Measurements from ENCODE around the gene CBY1. TPM values are rescaled to one million over a fixed set of nuclear protein-coding genes. Genes with fewer than 3 reads are reported as not detected.
A peak's percentile ranks its signal among the peaks of the same experiment; 100 is the strongest.
"Not testable (repeated sequence)": the region's sequence is repeated elsewhere in the genome, so short reads cannot be mapped to it uniquely, and the experiment has no call there.

Gene CBY1
- total RNA-seq (2012; rRNA removed): 11.1 and 16.0 TPM in 2 replicates

GRCh38 chr22:38656256-38657044 is at the start of gene CBY1, which contains the start of gene FAM227A:
Gene CBY1, plus strand, starts transcription at chr22:38656638. Its CDS starts 11,417 bp downstream, at chr22:38668055.
Gene FAM227A, minus strand, starts transcription at chr22:38656392. Its CDS starts 6,224 bp downstream, at chr22:38650168.
- H3K9ac ChIP-seq (ENCODE audit: low read depth, low read length): peak within 1 kb of the TSS; percentile 99
- H3K36me3 ChIP-seq (ENCODE audit: insufficient read depth, low read length): no peaks in the 10 kb centered on the region
- peak within 1 kb of the TSS; percentile 85 for H3K4me3 ChIP-seq (ENCODE audit: low read length)
- H3K9me3 ChIP-seq (replicated peaks; ENCODE audit: low read length): no peaks in the 10 kb centered on the region
- no peaks in the 10 kb centered on the region for H3K27me3 ChIP-seq (ENCODE audit: control insufficient read depth, insufficient read depth, low read length)
- peaks cover 11% of the 10 kb centered on the region for H3K4me1 ChIP-seq (ENCODE audit: control insufficient read depth, insufficient read depth, low read length)
- peak within 1 kb of the TSS; percentile 92 for H3K4me2 ChIP-seq (ENCODE audit: low read length)

- Histone ChIP-seq H3K9me3 (replicated peaks; ENCODE audit: low read length) (no peaks in the 10 kb centered on the region), H3K4me2 (ENCODE audit: low read length) (no peak overlapping the region), H3K4me3 (ENCODE audit: low read length) (no peak overlapping the region), H3K36me3 (ENCODE audit: insufficient read depth, low read length) (no peaks in the 10 kb centered on the region), H3K27me3 (ENCODE audit: control insufficient read depth, insufficient read depth, low read length) (no peaks in the 10 kb centered on the region), H3K4me1 (ENCODE audit: control insufficient read depth, insufficient read depth, low read length) (peaks cover 10% of the 10 kb centered on the region), H3K9ac (ENCODE audit: low read depth, low read length) (no peak overlapping the region)
Measured at GRCh38 chr22:38607680-38608079, 48.8 kb upstream of the CBY1 start.

DNA sequence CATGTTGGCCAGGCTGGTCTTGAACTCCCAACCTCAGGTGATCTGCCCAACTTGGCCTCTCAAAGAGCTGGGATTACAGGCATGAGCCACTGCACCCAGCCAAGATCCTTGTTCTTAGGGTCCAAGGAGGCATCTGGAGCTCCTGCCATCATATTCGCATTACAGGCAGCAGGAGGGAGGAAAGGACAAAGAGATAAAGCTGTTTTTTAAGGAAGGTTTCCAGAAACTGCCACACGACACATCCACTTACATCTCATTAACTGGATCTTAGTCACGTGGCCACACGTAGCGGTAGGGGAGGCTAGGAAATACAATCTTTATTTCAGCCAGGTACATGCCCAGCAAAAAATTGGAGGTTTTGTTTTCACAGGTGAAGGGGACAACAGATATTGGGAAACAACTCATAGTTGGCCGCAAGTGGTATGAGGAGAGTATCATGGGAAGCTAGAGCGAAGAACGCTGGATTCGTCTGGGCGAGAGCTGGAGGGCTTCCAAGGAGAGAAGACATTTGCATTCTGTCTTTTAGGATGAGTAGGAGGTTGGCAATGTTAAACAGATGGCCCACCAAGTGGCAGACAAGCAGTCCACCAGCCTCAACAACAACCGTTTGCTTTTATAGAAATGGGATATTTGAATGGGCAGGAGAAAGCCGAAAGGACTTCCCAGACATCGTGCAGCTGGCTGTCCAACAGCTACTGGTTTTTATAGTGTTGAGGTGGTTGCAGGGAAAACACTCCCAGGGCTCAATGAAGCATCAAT is 47.3 kb upstream of the CBY1 start:
- Histone ChIP-seq H3K27me3 (ENCODE audit: control insufficient read depth, insufficient read depth, low read length) (no peaks in the 10 kb centered on the region), H3K4me3 (ENCODE audit: low read length) (no peak overlapping the region), H3K4me1 (ENCODE audit: control insufficient read depth, insufficient read depth, low read length) (peaks cover 10% of the 10 kb centered on the region), H3K9ac (ENCODE audit: low read depth, low read length) (no peak overlapping the region), H3K4me2 (ENCODE audit: low read length) (no peak overlapping the region), H3K9me3 (replicated peaks; ENCODE audit: low read length) (no peaks in the 10 kb centered on the region), H3K36me3 (ENCODE audit: insufficient read depth, low read length) (no peaks in the 10 kb centered on the region)

DNA sequence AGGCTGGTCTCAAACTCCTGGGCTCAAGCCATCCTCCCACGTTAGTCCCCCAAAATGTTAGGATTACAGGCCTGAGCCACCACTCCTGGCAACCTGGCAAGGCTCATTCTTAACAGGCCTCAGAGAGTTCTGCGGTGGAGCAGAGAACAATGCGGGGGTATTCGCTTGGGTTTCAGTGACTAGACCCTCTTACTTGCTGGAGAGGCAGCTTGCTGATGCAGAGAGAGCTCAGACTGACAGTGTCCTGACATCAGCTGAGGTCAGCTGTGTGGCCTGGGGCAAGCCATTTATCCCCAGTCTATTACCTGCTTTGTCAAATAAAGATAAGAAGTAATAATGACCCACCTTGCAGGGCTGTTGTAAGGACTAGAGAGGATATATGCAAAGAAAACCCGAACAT is 46.2 kb upstream of the CBY1 start:
- H3K9me3 ChIP-seq (replicated peaks; ENCODE audit: low read length): no peaks in the 10 kb centered on the region
- no peaks in the 10 kb centered on the region for H3K36me3 ChIP-seq (ENCODE audit: insufficient read depth, low read length)
- H3K9ac ChIP-seq (ENCODE audit: low read depth, low read length): no peak overlapping the region
- no peak overlapping the region for H3K4me2 ChIP-seq (ENCODE audit: low read length)
- no peaks in the 10 kb centered on the region for H3K27me3 ChIP-seq (ENCODE audit: control insufficient read depth, insufficient read depth, low read length)
- no peak overlapping the region for H3K4me3 ChIP-seq (ENCODE audit: low read length)
- peaks cover 10% of the 10 kb centered on the region for H3K4me1 ChIP-seq (ENCODE audit: control insufficient read depth, insufficient read depth, low read length)

DNA sequence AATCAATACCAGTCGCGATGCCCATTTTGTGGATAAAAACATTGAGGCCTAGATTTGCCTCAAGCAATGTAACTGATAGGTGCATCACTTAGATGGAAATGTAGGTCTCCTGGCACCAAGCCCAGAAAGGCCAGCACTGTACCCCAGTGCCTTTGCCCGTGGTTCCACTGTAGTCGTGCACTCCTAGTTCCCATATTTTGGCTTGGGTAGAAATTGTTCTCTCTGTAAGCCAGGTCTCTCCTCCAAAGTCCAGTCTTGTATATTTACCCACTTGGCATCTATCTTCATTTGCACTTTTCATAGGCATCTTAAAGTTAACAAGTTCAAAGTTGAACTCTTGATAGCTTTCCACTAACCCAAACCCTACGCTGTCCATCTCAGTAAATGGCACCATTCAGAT is 44.9 kb upstream of the CBY1 start:
- no peaks in the 10 kb centered on the region for H3K9me3 ChIP-seq (replicated peaks; ENCODE audit: low read length)
- peaks cover 2% of the 10 kb centered on the region for H3K4me1 ChIP-seq (ENCODE audit: control insufficient read depth, insufficient read depth, low read length)
- no peak overlapping the region for H3K4me3 ChIP-seq (ENCODE audit: low read length)
- H3K9ac ChIP-seq (ENCODE audit: low read depth, low read length): no peak overlapping the region
- no peaks in the 10 kb centered on the region for H3K36me3 ChIP-seq (ENCODE audit: insufficient read depth, low read length)
- H3K27me3 ChIP-seq (ENCODE audit: control insufficient read depth, insufficient read depth, low read length): no peaks in the 10 kb centered on the region
- H3K4me2 ChIP-seq (ENCODE audit: low read length): no peak overlapping the region

DNA sequence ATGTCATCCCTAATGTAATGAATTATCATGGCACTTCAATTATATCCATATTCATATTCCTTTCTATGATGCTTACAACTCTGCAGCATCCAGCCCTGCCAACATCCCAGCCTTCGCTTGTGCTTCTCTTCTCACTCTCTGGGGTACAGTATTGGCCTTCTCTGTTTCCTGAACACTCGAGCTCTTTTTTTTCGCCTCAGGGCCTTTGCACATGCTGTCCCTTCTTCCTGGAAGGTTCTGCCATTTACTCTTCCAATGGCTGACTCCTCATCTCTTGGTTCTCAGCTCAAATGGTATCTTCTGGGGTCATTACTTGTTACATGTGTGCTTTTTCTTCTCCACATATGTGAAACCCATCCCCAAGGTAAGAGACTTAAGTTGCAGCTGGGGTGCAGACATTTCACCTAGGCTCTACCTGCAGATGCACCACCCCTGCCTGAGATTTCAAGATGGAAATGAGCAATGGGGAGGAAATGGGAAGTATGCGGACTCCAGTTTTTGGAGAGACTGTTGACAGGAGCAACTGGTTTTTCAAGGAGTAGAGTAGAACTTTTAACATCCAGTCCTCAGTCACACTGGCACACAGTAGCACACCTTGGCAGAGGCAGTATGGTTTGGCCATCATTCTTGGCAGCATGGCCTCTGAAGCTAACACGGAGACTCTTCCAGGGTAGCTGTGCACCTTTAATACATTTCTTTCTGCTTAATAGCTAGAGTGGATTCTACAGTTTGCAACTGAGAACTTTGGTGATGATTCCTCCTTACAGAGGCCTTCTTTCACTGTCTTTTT is 44.0 kb upstream of the CBY1 start:
- H3K4me3 ChIP-seq (ENCODE audit: low read length): no peak overlapping the region
- H3K36me3 ChIP-seq (ENCODE audit: insufficient read depth, low read length): no peaks in the 10 kb centered on the region
- H3K4me1 ChIP-seq (ENCODE audit: control insufficient read depth, insufficient read depth, low read length): no peaks in the 10 kb centered on the region
- H3K9me3 ChIP-seq (replicated peaks; ENCODE audit: low read length): no peaks in the 10 kb centered on the region
- H3K4me2 ChIP-seq (ENCODE audit: low read length): no peak overlapping the region
- no peaks in the 10 kb centered on the region for H3K27me3 ChIP-seq (ENCODE audit: control insufficient read depth, insufficient read depth, low read length)
- no peak overlapping the region for H3K9ac ChIP-seq (ENCODE audit: low read depth, low read length)

GRCh38 chr22:38613588-38613987 is 42.9 kb upstream of the CBY1 start:
- H3K4me1 ChIP-seq (ENCODE audit: control insufficient read depth, insufficient read depth, low read length): no peaks in the 10 kb centered on the region
- no peaks in the 10 kb centered on the region for H3K36me3 ChIP-seq (ENCODE audit: insufficient read depth, low read length)
- no peak overlapping the region for H3K4me2 ChIP-seq (ENCODE audit: low read length)
- no peak overlapping the region for H3K4me3 ChIP-seq (ENCODE audit: low read length)
- H3K27me3 ChIP-seq (ENCODE audit: control insufficient read depth, insufficient read depth, low read length): no peaks in the 10 kb centered on the region
- H3K9ac ChIP-seq (ENCODE audit: low read depth, low read length): no peak overlapping the region
- H3K9me3 ChIP-seq (replicated peaks; ENCODE audit: low read length): peaks cover 3% of the 10 kb centered on the region

- peaks cover 3% of the 10 kb centered on the region for H3K9me3 ChIP-seq (replicated peaks; ENCODE audit: low read length)
- no peak overlapping the region for H3K4me2 ChIP-seq (ENCODE audit: low read length)
- no peak overlapping the region for H3K9ac ChIP-seq (ENCODE audit: low read depth, low read length)
- H3K4me3 ChIP-seq (ENCODE audit: low read length): no peak overlapping the region
- H3K36me3 ChIP-seq (ENCODE audit: insufficient read depth, low read length): no peaks in the 10 kb centered on the region
- H3K27me3 ChIP-seq (ENCODE audit: control insufficient read depth, insufficient read depth, low read length): no peaks in the 10 kb centered on the region
- no peaks in the 10 kb centered on the region for H3K4me1 ChIP-seq (ENCODE audit: control insufficient read depth, insufficient read depth, low read length)
Measured at GRCh38 chr22:38614332-38615063, 41.9 kb upstream of the CBY1 start.

- not testable (repeated sequence) for H3K27me3 ChIP-seq (ENCODE audit: control insufficient read depth, insufficient read depth, low read length); H3K9ac ChIP-seq (ENCODE audit: low read depth, low read length); H3K4me3 ChIP-seq (ENCODE audit: low read length); H3K36me3 ChIP-seq (ENCODE audit: insufficient read depth, low read length); H3K4me2 ChIP-seq (ENCODE audit: low read length); H3K9me3 ChIP-seq (replicated peaks; ENCODE audit: low read length); H3K4me1 ChIP-seq (ENCODE audit: control insufficient read depth, insufficient read depth, low read length)
Measured at GRCh38 chr22:38615064-38615405, 41.4 kb upstream of the CBY1 start.

GRCh38 chr22:38618258-38618657 is 38.2 kb upstream of the CBY1 start:
- no peaks in the 10 kb centered on the region for H3K27me3 ChIP-seq (ENCODE audit: control insufficient read depth, insufficient read depth, low read length)
- no peaks in the 10 kb centered on the region for H3K4me1 ChIP-seq (ENCODE audit: control insufficient read depth, insufficient read depth, low read length)
- no peaks in the 10 kb centered on the region for H3K36me3 ChIP-seq (ENCODE audit: insufficient read depth, low read length)
- peaks cover 3% of the 10 kb centered on the region for H3K9me3 ChIP-seq (replicated peaks; ENCODE audit: low read length)
- H3K4me2 ChIP-seq (ENCODE audit: low read length): no peak overlapping the region
- H3K9ac ChIP-seq (ENCODE audit: low read depth, low read length): no peak overlapping the region
- H3K4me3 ChIP-seq (ENCODE audit: low read length): no peak overlapping the region

DNA sequence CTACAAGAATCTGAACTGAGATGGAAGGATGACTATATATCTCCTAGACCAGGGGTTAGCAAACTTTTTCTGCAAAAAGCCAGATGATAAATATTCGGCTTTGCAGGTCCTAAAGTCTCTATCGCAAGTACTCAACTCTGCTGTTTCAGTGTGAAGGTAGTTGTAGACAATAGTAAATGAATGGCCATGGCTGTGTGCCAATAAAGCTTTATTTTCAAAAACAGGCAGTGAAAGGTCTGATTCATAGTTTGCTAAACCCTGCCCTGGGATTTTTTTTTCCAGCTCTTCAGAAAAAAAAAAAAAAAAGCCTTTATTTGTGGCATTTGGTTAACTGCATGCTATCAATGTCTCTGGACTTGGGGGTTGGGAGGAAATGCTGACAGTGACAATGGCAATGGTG is 37.8 kb upstream of the CBY1 start:
- Histone ChIP-seq H3K9me3 (replicated peaks; ENCODE audit: low read length) (peaks cover 3% of the 10 kb centered on the region), H3K4me1 (ENCODE audit: control insufficient read depth, insufficient read depth, low read length) (no peaks in the 10 kb centered on the region), H3K36me3 (ENCODE audit: insufficient read depth, low read length) (no peaks in the 10 kb centered on the region), H3K4me2 (ENCODE audit: low read length) (no peak overlapping the region), H3K9ac (ENCODE audit: low read depth, low read length) (no peak overlapping the region), H3K4me3 (ENCODE audit: low read length) (no peak overlapping the region), H3K27me3 (ENCODE audit: control insufficient read depth, insufficient read depth, low read length) (no peaks in the 10 kb centered on the region)
